Breast epithelium (tissue), 4 donors: Measurements from ENCODE around the gene HAUS6. TPM values are rescaled to one million over a fixed set of nuclear protein-coding genes. Genes with fewer than 3 reads are reported as not detected.

ENCODE experiments used
- DNase-seq, 2 donors: peaks; one replicate each; pipeline ENCODE4 v3.0.0-alpha.2; 2019; ENCODE audit warnings: low spot score in 2 of 2
- H3K27ac ChIP-seq, 2 donors: fragments of 200-600 bp; sonication (generic) in 1 of 2; one replicate each; pipeline ENCODE4 v1.5.1; 2016 to 2019; ENCODE audit warnings: mild to moderate bottlenecking in 1 of 2
- H3K27me3 ChIP-seq, 2 donors: fragments of 200-600 bp; sonication (generic) in 1 of 2; one replicate each; pipeline versions ENCODE4 v1.5.1 to v1.6.0; 2017 to 2019; ENCODE audit warnings: control low read depth in 1 of 2, mild to moderate bottlenecking in 1 of 2
- H3K36me3 ChIP-seq: fragments of 200-600 bp; one replicate; pipeline ENCODE4 v1.5.1; 2019
- H3K4me1 ChIP-seq, 2 donors: fragments of 200-600 bp; sonication (generic); one replicate each; pipeline ENCODE4 v1.5.1; 2016 to 2019; ENCODE audit warnings: control low read depth in 1 of 2
- H3K4me3 ChIP-seq, 3 donors: fragments of 200-600 bp; sonication (generic); 1 replicate in 2 of 3; 2 replicates in 1 of 3; pipeline ENCODE4 v1.5.1; 2016 to 2019; ENCODE audit warnings: mild to moderate bottlenecking in 3 of 3, moderate library complexity in 2 of 3
- H3K9me3 ChIP-seq, 2 donors: fragments of 200-600 bp; sonication (generic) in 1 of 2; one replicate each; pipeline ENCODE4 v1.5.1; 2016 to 2019; ENCODE audit warnings: control low read depth in 1 of 2
- CTCF ChIP-seq, 3 donors: fragments of 450-650 bp; IDR thresholded peaks; one replicate each; pipeline ENCODE4 v1.5.1; 2016 to 2017; ENCODE audit warnings: antibody characterized with exemption in 3 of 3, mild to moderate bottlenecking in 3 of 3, moderate library complexity in 3 of 3
- POLR2A ChIP-seq: fragments of 450-650 bp; IDR thresholded peaks from one replicate; pipeline ENCODE4 v1.6.1; 2016; ENCODE audit warnings: antibody characterized with exemption, mild to moderate bottlenecking, moderate library complexity
- POLR2AphosphoS5 ChIP-seq, 3 donors: sonication (generic); formaldehyde crosslinking; IDR thresholded peaks; one replicate each; pipeline ENCODE4 v1.6.1; 2017; ENCODE audit warnings: antibody characterized with exemption in 3 of 3
- intact Hi-C: fragments of 100-400 bp; cut with DNase I; formaldehyde crosslinking; loops from one replicate; pipeline ENCODE4 v1.15.1; 2023; ENCODE audit warnings: low total_unique reads
- total RNA-seq, 3 donors: library from RNA; depleted of rRNA; stranded (reverse); fragments of >200 nt; gene quantifications; one replicate each; pipeline ENCODE4 v1.1.0, GENCODE V29; 2016

Gene HAUS6
- total RNA-seq, 3 donors from 2014 or later: 8.5 to 14.0 (median 10.5) TPM

GRCh38 chr9:19085295-19085694, 17.4 kb downstream of the HAUS6 start:
- Histone ChIP-seq H3K27ac (no peak overlapping the region), H3K4me3 (no peak overlapping the region), H3K4me1 (no peaks in the 10 kb centered on the region), H3K9me3 (no peaks in the 10 kb centered on the region), H3K36me3 (peaks cover 7% of the 10 kb centered on the region), H3K27me3 (no peaks in the 10 kb centered on the region)
- intact Hi-C loops: no loop called here
- TF ChIP-seq CTCF (IDR thresholded peaks at IDR 0.05) (peak in 2 of 3 donors; percentile 21 to 34), POLR2AphosphoS5 (IDR thresholded peaks at IDR 0.05) (no peak), POLR2A (no peak)
- no peak for DNase-seq

GRCh38 chr9:19074836-19075235, 27.9 kb downstream of the HAUS6 start:
- no peaks in the 10 kb centered on the region for H3K36me3 ChIP-seq

DNA sequence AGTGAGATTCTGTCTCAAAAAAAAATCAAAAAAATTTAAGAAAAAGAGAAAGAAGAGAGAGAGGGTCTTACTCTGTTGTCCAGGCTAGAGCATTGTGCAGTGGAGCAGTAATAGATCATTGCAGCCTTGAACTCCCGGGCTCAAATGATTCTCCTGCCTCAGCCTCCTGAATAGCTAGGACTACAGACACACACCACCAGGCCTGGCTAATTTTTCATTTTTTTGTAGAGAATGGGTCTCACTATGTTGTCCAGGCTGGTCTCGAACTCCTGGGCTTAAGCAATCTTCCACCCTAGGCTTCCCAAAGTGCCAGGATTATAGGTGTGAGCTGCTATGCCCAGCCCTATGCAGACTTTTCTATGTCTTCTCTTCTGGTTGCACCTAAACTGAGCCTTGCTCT, 28.5 kb downstream of the HAUS6 start:
- Histone ChIP-seq H3K27ac (no peak overlapping the region), H3K4me3 (no peak overlapping the region), H3K9me3 (no peaks in the 10 kb centered on the region), H3K4me1 (no peaks in the 10 kb centered on the region), H3K27me3 (no peaks in the 10 kb centered on the region), H3K36me3 (no peaks in the 10 kb centered on the region)
- TF ChIP-seq POLR2AphosphoS5 (IDR thresholded peaks at IDR 0.05) (no peak), POLR2A (no peak), CTCF (IDR thresholded peaks at IDR 0.05) (no peak)
- no peak for DNase-seq
- intact Hi-C loops: no loop called here

More at GRCh38 chr9:19074836-19075235, 27.9 kb downstream of the HAUS6 start:
- no peak for DNase-seq
- H3K4me1 ChIP-seq: no peaks in the 10 kb centered on the region
- H3K27me3 ChIP-seq: no peaks in the 10 kb centered on the region
- no peaks in the 10 kb centered on the region for H3K9me3 ChIP-seq
- no peak overlapping the region for H3K4me3 ChIP-seq
- intact Hi-C loops: no loop called here
- H3K27ac ChIP-seq: no peak overlapping the region
- no peak for TF ChIP-seq POLR2AphosphoS5 (IDR thresholded peaks at IDR 0.05)
- TF ChIP-seq CTCF (IDR thresholded peaks at IDR 0.05): no peak
- no peak for TF ChIP-seq POLR2A

DNA sequence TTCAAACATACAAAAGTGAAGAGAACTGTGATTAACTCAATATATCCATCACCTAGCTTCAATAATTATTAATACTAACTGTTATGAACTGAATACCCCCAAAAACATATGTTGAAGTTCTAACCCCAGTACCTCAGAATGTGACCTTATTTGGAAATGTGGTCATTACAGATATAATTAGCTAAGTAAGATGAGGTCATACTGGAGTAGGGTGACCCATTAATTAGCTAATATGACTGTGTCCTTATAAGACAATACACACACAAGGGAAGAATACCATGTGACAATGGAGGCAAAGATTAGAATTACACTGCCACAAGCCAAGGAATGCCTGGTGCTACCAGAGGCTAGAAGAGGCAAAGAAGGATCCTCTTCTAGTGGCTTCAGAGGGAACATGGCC, 45.7 kb downstream of the HAUS6 start:
- TF ChIP-seq POLR2A (no peak), CTCF (IDR thresholded peaks at IDR 0.05) (no peak), POLR2AphosphoS5 (IDR thresholded peaks at IDR 0.05) (no peak)
- H3K36me3 ChIP-seq: no peaks in the 10 kb centered on the region
- intact Hi-C loops: no loop called here

DNA sequence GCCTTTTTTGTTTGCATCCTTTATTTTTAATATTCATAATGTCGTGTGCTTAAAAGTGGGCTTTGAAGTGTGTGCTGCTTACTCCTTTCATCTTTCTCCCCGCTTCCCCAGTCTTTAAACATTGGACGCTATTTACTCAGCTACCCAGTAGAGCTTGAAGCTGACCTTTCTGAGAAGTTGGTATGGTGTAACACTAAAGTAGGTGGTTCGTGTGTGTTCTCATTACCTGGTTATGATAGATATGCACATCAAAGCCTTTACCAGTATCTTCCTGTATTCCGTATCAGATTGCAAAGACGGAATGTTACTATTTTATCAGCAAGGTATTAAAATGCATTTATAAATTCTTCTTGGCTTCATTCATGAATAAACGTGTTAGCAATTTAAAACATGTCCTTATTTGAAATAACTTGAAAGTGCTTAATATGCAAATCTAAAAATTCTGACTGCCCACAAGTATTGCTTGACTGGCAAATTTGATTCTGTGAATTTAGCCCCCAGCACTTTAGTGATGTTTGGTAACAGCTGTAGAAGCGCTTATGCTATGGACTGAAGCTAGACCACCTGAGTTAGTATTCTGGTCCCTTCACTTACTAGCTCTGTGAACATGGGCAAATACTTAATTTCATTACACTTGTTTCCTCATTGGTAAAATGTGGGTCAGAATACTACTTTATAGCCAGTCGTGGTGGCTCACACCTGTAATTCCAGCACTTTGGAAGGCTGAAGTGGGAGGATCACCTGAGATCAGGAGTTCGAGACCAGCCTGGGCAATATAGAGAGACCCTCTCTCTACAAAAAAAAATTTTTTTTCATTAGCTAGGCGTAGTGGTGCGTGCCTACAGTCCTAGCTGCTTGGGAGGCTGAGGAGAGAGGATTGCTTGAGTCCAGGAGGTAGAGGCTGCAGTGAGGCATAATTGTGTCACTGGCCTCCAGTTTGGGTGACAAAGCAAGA, 51.8 kb downstream of the HAUS6 start:
- intact Hi-C loops: no loop called here
- H3K9me3 ChIP-seq: no peaks in the 10 kb centered on the region
- peak overlapping the region; percentile 99 for H3K27ac ChIP-seq
- H3K4me1 ChIP-seq: no peaks in the 10 kb centered on the region
- H3K36me3 ChIP-seq: no peaks in the 10 kb centered on the region
- peak overlapping the region; percentile 89 to 95 (median 91) for H3K4me3 ChIP-seq
- no peak for DNase-seq
- H3K27me3 ChIP-seq: no peaks in the 10 kb centered on the region
- no peak for TF ChIP-seq POLR2A

More for the DNA sequence above, 45.7 kb downstream of the HAUS6 start:
- Histone ChIP-seq H3K9me3 (no peaks in the 10 kb centered on the region), H3K27ac (no peak overlapping the region), H3K4me3 (no peak overlapping the region), H3K27me3 (no peaks in the 10 kb centered on the region), H3K4me1 (no peaks in the 10 kb centered on the region)
- DNase-seq: no peak
